ENCODE data around the gene RWDD3.

RWDD3 gene

GRCh38 chr1:95249916-95250315 lies 15.9 kb downstream of the RWDD3 start:
- DNase-seq (ENCODE audit: extremely low read depth, low read depth): no peak
- H3K4me3 ChIP-seq (replicated peaks; ENCODE audit: low read depth, low read length): no peak overlapping the region
- TF ChIP-seq CTCF (IDR thresholded peaks at IDR 0.05; ENCODE audit: low read depth, low read length, missing control alignments): no peak

- TF ChIP-seq CTCF (IDR thresholded peaks at IDR 0.05; ENCODE audit: low read depth, low read length, missing control alignments): no peak
- DNase-seq (ENCODE audit: extremely low read depth, low read depth): no peak
- H3K4me3 ChIP-seq (replicated peaks; ENCODE audit: low read depth, low read length): no peak overlapping the region
Measured at GRCh38 chr1:95252422-95252821, 18.4 kb downstream of the RWDD3 start.

- no peak for TF ChIP-seq CTCF (IDR thresholded peaks at IDR 0.05; ENCODE audit: low read depth, low read length, missing control alignments)
- H3K4me3 ChIP-seq (replicated peaks; ENCODE audit: low read depth, low read length): no peak overlapping the region
- no peak for DNase-seq (ENCODE audit: extremely low read depth, low read depth)
Measured at GRCh38 chr1:95254959-95255358, 20.9 kb downstream of the RWDD3 start.

DNA sequence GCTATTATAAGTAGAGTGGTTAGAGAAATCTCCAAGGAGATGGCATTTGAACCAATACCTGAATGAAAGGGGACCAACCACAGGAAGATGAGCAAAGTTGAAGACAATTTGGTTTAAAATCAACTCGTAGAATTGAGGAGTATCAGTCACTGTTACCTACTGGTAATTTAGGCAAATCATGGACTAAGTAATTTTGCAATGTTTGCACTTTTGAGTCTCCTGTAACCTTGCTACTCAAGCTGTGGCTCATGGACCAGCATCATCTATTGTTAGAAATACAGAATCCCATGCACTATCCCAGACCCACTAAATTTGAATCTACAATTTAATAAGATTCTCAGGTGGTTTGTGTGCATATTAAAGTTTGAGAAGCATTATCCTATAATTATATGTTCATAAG lies 21.8 kb downstream of the RWDD3 start:
- no peak for DNase-seq (ENCODE audit: extremely low read depth, low read depth)
- TF ChIP-seq CTCF (IDR thresholded peaks at IDR 0.05; ENCODE audit: low read depth, low read length, missing control alignments): no peak
- no peak overlapping the region for H3K4me3 ChIP-seq (replicated peaks; ENCODE audit: low read depth, low read length)

DNA sequence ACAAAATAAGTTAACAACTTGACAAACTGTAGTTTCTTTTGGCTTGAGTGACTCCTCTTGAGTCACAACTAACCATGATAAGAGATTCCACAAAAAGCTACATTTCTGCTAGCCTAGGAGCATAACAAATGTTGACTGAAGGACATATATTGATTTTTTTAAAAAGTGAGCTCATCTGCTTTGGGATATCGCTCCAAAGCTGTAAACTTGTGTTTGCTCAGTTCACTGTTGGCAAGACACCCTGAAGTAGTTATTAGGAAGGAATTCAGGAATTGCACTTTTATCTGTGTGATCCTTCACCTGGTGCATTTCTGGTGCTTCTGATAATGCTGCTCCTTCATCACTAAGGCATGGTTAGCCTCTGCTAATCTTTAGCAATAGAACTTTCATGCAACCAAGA lies 23.7 kb downstream of the RWDD3 start:
- no peak for DNase-seq (ENCODE audit: extremely low read depth, low read depth)
- no peak for TF ChIP-seq CTCF (IDR thresholded peaks at IDR 0.05; ENCODE audit: low read depth, low read length, missing control alignments)
- H3K4me3 ChIP-seq (replicated peaks; ENCODE audit: low read depth, low read length): no peak overlapping the region

DNA sequence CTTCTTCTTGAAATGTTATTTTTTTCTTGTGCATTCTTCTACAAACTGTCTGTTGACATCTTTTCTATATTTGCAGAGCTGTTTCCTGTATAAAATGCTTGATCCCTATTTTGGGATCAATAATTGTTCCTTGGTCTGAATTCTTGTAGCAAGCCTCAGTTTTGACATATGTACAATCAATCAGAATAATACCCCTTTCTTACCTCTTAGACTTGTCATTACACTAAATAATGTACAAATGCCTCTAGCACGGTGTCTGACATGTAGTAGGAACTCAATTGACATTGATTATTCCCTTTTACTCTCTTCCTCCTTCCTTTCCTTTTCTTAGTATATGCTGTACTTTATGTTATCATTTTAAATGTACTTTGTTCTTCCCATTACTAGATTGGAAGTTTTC lies 25.2 kb downstream of the RWDD3 start:
- no peak for DNase-seq (ENCODE audit: extremely low read depth, low read depth)
- TF ChIP-seq CTCF (IDR thresholded peaks at IDR 0.05; ENCODE audit: low read depth, low read length, missing control alignments): no peak
- H3K4me3 ChIP-seq (replicated peaks; ENCODE audit: low read depth, low read length): no peak overlapping the region

DNA sequence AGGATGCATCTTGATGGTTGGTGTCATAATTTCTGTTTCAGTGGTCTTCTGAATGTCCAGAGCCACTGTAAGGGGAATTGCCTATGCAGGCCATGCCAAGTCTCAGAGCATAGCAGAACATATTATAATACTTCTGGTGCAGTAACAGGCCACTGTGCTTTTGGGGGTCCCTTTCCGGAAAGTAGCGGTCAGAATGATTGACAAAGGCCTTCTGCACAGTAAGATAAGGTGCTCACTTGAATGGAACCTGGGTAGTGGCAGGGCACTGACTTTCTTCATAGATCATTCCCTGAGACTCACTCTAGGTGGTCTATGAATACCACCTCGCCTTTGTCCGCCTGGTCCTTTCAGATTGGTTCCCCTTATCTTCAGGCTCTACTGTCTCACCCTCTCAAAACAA lies 28.9 kb downstream of the RWDD3 start:
- no peak for TF ChIP-seq CTCF (IDR thresholded peaks at IDR 0.05; ENCODE audit: low read depth, low read length, missing control alignments)
- no peak overlapping the region for H3K4me3 ChIP-seq (replicated peaks; ENCODE audit: low read depth, low read length)
- no peak for DNase-seq (ENCODE audit: extremely low read depth, low read depth)
